HG03439 (cell line): ENCODE data around the gene HK1.
"Not testable (repeated sequence)": the region's sequence is repeated elsewhere in the genome, so short reads cannot be mapped to it uniquely, and the experiment has no call there.

ENCODE experiments used
- ATAC-seq: cut with Tn5 transposase; IDR thresholded peaks from one replicate; pipeline ENCODE4 v1.9.1; 2021; ENCODE audit warnings: mild to moderate bottlenecking, moderate library complexity; ENCODE audit not compliant: unreplicated experiment

Gene HK1

DNA sequence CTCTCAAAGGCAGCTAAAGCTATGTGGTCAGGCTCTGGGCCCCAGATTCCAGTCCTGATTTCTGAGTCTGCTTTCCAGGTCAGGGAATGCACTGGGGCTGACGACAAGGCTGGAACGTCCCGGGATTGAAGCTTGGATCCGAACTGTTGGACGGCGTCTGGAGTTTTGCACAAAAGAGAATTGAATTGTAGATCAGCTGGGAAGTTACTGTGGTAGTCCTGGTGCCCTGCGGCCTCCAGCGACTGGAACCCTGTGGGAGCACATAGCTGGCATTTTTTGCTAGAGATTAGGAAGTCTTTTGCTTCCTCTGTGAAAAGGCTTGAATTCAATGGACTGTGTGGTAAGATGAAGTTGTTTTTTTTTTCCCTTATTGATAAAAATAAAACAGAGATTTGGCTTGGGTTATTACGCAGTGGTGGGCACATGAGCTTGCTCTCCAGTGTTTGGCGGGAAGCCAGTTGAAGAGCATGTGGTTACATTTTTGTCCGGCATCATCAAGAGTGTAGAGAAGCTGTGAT lies at the start of gene HK1:
TSS of gene HK1 (plus strand) at position 51 of the 518 bp plus-strand sequence.
- no peak for ATAC-seq

DNA sequence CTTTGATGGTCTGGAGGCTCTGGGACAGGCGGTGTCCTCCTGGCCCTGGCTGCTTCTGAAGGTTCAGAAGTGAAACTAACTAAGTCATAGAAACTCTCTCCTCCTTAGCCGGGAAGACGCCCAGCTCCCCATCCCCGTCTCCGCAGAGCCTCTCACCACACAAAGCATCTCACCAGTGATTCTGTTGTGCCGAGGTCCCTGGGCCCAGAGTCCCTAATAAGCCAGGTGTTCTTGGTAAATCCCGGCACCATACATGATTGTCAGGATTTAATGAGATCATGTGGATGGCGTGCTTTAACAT lies 48.7 kb upstream of the HK1 start:
- no peak for ATAC-seq

DNA sequence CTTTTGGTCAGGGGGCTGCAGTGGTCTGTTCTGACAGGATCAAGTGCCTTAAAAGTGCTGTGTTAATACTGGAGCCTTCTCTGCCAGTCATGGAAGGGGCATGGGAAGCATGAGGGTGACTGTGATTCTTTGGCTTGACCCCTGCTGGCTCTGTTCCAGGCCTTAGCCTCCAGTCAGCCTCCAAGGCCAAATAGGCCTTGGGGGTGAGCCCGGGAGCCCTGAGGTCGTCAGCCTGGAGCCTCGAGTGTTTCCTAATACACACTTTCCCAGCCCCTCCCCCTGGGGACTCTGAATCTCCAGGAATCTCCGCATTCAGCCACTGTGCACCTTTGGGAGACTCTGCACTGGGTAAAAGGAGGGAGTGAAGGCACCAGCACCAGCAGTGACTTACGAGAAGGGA lies 48.2 kb upstream of the HK1 start:
- no peak for ATAC-seq

DNA sequence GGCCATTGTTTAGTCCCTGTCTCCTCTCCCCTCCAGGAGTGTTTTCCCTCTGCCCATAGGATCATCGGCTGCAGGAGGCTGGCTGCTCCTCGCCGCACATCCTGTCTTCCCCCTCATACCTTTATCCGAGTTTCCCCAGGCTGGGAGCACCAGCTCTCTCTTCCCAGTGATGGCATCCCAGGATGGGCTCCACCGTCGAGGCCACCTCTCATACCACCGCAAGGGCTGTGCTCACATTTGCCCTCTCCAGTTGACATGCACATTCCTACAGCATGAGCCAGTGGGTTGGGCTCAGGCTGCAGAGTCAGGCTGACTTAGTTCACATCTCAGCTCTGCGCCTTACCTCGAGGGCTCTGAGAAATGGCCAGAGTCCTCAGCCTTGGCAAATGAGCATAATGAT lies 46.0 kb upstream of the HK1 start:
- no peak for ATAC-seq

DNA sequence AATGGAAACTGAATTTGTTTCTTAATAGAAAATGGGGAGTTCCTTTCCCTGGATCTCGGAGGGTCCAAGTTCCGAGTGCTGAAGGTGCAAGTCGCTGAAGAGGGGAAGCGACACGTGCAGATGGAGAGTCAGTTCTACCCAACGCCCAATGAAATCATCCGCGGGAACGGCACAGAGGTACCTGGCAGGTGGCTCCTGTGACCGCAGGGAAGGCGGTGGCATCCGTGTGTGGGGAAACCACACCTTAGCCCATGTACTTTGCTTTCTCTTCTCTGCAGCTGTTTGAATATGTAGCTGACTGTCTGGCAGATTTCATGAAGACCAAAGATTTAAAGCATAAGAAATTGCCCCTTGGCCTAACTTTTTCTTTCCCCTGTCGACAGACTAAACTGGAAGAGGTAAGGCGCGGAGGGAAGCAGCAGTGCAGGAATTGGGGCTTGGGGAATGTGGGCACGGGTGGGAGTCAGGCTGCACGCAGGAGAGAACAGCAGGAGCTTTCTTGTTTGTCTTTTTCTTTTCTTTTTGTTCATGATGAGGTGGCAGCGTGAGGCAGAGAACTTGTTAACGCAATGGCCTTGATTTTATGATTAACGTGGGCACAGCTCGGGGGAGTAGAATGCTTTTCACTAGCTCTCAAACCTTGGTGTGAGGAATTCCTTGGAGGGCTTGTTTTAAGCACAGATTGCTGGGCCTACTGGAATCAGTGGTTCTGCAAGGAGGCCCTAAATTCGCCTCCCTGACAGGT lies 45.4 kb upstream of the HK1 start:
- no peak for ATAC-seq

DNA sequence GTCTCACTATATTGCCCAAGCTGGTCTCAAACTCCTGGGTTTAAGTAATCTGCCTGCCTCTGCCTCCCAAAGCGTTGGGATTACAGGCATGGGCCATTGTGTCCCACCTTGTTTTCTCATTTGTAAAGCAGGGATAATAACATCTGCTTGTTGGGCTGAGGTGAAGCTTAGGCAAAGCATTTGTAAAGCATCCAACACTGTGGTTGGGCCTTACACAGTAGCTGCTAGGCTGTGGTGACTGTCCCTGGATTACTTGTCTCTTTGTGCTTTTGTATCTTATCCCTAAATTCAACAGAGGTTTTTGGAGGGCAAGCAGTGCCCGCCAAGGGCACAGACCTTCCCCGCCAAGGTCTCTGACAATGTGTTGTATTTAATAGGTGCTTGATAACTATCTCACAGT lies 43.8 kb upstream of the HK1 start:
- no peak for ATAC-seq

DNA sequence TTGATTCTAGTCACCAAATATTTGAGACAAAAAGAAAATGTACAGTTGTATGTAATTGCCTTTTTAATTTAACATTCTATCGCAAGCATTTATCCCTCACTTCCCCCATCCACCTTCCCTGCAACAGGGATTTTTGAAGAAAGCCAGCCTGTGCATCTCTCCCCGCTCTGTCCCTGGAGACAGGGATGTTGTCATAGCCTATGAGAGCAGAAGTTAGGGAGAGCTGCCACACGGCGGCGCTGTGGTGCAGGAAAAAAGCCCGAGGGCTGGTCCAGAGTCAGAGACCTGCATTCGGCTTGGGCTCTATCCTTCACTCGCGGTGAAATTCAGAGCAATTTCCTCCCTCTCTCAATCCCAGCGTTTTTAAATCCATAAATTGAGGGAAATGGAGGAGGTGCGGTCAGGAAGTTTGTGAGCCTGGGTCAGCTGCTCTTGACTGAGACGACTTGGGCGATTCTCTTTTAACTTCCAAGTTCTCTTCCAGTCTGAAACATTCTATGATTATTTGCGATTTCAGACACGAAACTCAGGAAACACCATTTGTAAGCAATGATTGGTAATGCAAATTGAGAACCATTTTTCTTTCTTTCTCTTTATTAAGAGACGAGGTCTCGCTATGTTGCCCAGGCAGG lies 40.7 kb upstream of the HK1 start:
- ATAC-seq = peak; percentile 89

DNA sequence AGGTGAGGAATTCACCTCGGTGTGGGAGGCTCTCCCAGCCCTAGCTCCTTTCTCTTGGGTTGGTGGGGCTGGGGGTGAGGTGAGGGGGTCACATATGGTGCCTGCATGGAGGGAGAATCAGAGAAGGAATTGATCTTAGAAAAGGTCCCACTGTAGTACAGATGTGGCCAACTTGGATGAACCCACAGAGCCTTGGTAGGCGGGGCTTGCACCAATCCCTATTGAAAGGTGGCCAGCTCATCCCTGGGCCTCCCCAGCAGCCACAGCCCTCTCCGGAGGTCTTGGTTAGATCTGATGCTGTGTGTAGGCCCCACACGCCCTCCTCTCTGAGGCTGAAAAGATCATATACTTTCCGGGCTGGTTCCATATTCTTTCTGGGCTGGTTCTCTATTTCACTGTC lies 39.2 kb upstream of the HK1 start:
- ATAC-seq = no peak

DNA sequence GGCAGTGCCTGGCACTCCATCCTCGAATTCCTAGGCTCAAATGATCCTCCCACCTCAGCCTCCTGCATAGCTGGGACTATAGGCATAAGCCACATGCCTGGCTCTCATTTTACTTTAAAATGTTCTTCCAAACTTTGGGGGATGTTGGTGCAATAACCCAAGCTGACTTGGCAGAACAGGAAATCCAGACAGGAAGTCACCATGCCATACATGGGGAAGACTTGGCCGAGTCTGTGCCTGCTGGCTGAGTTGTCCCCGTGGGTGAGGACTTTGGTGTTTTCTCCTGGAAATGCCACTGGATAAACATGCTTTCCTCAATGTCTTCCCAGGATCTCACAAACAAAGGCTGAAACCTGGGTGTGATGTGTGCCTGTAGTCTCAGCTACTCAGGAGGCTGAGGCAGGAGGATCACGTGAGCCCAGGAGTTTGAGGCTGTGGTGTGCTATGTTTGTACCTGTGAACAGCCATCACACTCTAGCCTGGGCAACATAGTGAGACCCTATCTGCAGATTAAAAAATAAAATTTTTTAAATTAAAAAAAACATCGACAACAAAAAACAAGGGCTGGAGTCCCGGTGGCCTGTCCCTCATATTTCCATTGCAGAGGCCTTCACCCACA lies 38.4 kb upstream of the HK1 start:
- no peak for ATAC-seq

DNA sequence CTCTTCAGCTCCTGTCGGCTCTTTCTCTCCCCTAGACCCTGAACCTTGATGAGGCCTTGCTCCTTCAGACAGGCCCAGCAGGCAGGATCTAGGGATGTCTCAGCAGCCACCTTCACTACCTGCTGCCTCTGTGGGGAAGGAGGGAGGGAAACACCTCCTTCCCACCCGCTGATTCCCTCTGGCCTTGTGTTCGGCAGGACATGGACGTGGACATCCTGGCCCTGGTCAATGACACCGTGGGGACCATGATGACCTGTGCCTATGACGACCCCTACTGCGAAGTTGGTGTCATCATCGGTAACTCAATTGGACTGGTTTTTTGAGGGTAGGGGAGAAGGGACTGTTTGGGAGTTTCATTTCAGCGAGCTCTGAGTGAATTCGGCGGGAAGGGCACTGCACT lies 37.8 kb upstream of the HK1 start:
- ATAC-seq = no peak

DNA sequence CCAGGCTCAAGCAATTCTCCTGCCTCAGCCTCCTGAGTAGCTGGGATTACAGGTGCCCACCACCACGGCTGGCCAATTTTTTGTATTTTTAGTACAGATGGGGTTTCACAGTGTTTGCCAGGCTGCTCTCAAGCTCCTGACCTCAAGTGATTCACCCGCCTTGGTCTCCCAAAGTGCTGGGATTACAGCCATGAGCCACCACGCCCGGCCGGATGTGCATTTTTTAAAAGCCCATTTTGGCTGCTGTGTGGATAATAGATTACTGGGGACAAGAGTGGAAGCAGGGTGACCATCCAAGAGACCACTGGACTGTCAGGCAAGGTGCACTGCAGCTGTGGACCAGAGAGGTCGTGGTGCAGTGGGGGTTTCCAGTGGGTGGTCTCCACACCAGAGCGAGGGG lies 36.7 kb upstream of the HK1 start:
- ATAC-seq = no peak

DNA sequence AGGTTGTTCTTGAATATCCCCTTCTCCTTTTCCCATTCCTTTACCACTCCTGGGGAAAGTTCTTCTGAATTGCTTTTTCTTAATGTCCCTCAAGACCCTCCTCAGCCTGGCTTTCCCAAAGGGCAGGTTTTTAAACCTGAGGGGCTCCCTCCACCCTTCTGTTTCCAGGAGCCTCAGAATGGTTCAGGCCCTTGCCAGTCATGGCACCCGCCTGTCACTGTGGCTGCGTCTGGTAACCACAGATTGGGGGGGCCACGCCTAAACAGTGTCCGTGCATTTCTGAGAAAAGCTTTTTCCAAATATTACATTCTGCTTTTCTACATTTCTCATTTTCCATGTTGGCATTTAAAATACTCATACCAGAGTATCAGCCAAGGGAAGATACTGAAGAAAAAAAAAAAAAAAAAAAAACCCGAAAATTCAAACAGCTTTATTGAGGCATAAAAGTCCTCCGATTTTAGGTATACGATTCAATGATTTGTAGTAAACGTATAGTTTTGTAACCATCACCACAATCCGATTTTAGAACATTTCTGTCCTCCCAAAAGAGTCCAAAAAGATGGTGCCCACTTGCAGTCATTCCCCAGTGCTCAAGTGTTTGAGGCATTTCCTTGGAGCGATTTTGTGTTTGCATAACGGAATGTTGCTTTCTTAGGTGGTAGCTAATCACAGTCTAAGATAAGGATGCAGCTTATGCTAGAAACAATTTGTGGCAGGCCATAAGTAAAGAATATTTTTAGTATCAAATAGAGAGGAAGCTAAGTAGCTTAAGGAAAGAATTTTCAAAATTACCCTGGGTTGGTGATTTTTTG lies 36.0 kb upstream of the HK1 start:
- ATAC-seq = no peak

DNA sequence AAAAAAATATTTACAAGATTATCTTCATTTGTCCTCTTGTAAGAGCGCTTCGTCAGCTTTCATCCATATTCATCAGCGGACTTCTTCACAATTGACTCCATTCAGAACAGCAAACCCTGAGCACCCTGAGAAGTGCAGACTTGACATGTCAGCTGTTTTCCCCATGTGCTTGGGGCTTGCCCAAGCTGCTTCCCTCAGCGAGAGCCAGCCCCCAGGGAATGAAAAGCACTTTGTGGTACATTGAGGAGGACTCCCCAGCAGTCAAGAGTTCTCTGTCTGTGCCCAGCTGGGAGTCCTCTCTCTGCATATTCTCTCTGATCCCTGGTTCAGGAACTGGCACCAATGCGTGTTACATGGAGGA lies 35.5 kb upstream of the HK1 start:
- ATAC-seq = no peak

DNA sequence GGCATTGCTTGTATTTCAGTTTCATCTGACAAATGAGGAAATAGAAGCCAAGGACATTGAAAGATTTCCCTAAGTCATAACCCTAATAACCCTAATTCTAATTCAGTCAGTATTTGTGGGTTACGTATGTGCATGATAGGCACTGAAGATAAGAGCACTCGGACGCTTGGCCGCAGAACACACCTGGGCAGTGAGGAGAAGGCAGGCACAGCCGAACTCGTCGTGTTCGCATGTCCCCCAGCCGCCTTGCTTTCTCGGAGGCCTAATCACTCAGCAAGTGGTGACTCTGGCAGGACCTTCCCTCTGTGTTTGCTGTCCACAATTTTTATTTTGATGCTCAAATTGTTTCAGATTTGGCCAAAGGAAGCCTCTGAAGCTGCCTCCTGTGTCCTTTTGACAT lies 34.5 kb upstream of the HK1 start:
- no peak for ATAC-seq

DNA sequence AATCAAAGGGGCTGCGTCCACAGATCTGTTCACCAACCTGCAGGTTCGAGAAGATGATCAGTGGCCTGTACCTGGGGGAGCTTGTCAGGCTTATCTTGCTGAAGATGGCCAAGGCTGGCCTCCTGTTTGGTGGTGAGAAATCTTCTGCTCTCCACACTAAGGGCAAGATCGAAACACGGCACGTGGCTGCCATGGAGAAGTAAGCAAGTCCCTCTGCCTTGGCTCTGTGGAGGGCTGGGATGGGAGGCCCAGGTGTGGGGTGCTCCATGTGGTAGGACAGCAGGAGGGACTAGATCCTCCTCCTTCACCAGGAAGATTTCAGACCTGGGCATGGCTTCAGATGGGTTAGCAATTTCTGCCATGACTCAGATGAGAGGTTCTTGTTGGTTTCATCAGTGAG lies 32.3 kb upstream of the HK1 start:
- no peak for ATAC-seq

DNA sequence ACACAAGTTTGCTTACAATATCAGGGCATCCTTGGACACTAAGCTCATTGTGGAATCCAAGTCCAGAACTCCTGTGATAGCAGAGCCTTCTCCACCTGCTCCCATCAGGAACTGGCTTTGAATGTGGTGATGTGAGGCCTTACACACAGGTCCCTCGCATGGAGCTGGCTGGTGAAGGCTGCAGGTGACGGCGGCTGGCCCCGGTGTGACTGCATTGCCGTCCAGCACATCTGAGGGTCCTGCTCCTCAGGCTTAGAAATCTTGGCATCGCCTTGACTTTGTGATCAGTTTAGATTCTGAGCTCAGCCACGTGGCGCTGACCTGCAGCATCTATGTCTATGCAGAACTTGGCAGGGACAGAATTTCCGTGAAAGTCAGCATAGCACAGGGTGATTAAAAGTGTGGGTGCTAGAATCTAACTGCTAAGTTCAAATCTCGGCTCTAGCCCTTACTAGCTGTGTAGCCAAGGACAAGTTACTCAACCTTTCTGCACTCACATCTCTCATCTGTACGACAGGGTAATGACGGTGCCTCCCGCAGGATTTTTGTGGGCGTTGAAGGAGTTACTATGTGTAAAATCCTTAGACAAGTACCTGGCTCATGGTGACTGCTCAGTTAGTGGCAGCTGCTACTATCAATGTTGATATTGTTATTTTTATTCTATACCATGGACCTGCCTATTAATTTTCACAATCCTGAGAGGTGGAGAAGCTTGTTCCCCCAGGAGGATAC lies 31.5 kb upstream of the HK1 start:
- no peak for ATAC-seq

DNA sequence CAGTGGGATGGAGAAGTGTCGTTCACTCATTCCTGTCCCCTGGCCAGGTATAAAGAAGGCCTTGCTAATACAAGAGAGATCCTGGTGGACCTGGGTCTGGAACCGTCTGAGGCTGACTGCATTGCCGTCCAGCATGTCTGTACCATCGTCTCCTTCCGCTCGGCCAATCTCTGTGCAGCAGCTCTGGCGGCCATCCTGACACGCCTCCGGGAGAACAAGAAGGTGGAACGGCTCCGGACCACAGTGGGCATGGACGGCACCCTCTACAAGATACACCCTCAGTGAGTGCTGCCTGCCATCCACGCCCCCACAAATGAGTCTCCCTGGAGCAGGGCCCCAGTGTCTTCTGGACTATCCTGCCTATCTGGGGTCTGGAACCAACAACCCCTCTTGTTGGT lies 31.0 kb upstream of the HK1 start:
- ATAC-seq = no peak

DNA sequence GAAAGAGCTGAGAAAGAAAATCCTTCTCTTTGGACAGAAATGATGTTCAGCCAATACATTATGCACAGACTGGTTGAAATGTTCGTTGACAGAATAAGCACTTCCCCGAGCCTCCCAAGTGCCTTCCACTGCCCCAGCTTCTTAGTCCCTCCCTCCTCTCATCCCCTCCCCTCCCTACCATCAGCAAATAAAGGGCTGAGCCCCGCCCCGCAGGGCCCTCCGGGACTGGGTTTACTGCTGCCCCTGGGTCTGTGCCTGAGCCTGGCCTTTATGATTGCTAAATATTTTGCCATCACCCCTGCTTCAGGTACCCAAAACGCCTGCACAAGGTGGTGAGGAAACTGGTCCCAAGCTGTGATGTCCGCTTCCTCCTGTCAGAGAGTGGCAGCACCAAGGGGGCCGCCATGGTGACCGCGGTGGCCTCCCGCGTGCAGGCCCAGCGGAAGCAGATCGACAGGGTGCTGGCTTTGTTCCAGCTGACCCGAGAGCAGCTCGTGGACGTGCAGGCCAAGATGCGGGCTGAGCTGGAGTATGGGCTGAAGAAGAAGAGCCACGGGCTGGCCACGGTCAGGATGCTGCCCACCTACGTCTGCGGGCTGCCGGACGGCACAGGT lies 30.1 kb upstream of the HK1 start:
- no peak for ATAC-seq

DNA sequence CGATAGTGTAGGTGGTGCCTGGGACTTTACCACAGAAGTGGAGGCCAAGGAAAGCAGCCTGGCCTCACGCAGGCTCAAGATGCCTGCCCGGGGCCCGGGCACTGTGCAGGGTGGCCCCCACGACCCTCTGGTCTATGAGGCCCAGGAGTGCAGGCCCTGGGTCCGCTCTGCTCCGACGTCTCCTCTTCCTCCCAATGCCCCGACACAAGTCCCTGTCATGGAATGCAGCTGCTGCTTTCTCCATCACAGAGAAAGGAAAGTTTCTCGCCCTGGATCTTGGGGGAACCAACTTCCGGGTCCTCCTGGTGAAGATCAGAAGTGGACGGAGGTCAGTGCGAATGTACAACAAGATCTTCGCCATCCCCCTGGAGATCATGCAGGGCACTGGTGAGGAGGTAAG lies 28.3 kb upstream of the HK1 start:
- ATAC-seq = no peak

DNA sequence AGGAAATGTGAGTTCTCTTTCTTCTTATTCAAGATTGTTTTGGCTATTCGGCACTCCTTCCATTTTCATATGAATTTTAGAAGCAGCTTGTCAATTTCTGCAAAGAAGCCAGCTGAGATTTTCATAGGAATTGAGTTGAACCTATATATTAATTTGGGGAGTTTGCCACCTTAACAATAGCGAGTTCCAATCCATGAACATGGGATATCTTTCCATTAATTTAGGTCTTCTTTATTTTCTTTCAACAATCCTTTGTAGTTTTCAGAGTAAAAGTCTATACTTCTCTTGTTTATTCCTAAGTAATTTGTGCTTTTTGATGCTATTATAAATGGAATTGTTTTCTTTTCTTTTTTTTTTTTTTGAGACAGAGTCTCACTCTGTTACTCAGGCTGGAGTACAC lies 26.9 kb upstream of the HK1 start:
- not testable (repeated sequence) for ATAC-seq

DNA sequence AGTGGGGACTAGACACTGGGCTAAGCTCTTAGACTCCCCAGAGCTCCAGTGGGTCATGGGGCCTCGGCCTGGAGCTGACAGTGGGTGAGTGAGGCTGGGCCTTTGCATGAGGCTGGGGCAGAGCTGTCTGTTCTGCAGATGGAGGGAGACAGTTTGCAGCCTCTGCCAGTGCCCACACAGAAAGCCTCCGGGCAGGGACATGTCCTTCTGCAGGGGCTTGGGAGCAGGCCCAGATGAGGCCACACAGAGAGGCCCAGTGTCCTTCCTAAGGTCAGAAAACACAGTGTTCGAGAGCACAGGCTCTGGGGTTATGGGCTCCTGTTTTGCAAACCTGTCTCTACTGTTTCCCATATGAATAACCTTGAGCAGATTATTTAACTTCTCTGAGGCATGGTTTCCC lies 25.1 kb upstream of the HK1 start:
- ATAC-seq = no peak
